Measurements from ENCODE around the gene KIF17. TPM values are rescaled to one million over a fixed set of nuclear protein-coding genes. Genes with fewer than 3 reads are reported as not detected.

KIF17 gene
- total RNA-seq, 1 donor from 2014 or later, result 2.2 TPM

DNA sequence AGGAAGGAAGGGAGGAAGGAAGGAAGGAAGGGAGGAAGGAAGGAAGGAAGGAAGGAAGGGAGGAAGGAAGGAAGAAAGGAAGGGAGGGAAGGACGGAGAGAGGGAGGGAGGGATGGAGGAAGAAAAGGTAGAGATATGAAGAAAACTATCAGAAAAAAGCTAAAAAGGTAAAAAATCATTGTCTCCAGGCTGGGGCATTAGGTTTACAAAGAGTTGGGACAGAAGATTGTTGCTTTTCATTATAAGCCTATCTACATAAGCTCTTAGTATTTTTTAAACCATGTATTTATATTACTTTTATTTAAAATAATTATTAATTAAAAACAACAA lies 91.7 kb downstream of the KIF17 start:
- Histone ChIP-seq H3F3A (ENCODE audit: low read depth) (no peaks in the 10 kb centered on the region), H3K4me1 (no peaks in the 10 kb centered on the region), H3K4me3 (no peak overlapping the region), H3K27ac (no peak overlapping the region), H4K20me1 (ENCODE audit: low read depth) (no peaks in the 10 kb centered on the region), H3K4me2 (no peak overlapping the region), H3K9me3 (ENCODE audit: low read depth) (no peaks in the 10 kb centered on the region), H3K9ac (no peak overlapping the region), H3K79me2 (ENCODE audit: low read depth) (no peaks in the 10 kb centered on the region), H3K27me3 (no peaks in the 10 kb centered on the region), H3K36me3 (no peaks in the 10 kb centered on the region), H2AFZ (replicated peaks) (no peak overlapping the region)
- Mint-ChIP-seq H3K4me3 (no peak overlapping the region), H3K9me3 (peaks cover 12% of the 10 kb centered on the region), H3K4me1 (peaks cover 20% of the 10 kb centered on the region), H3K27me3 (ENCODE audit: insufficient read depth, low read depth) (peaks cover 7% of the 10 kb centered on the region), H3K36me3 (peaks cover 3% of the 10 kb centered on the region), H3K27ac (no peak overlapping the region)
- DNase-seq (ENCODE audit: low spot score), result no peak
- TF ChIP-seq EZH2 (IDR thresholded peaks at IDR 0.05), result no peak
- TF ChIP-seq EZH2phosphoT487 (IDR thresholded peaks at IDR 0.05), result no peak
- TF ChIP-seq, protein P1, sequence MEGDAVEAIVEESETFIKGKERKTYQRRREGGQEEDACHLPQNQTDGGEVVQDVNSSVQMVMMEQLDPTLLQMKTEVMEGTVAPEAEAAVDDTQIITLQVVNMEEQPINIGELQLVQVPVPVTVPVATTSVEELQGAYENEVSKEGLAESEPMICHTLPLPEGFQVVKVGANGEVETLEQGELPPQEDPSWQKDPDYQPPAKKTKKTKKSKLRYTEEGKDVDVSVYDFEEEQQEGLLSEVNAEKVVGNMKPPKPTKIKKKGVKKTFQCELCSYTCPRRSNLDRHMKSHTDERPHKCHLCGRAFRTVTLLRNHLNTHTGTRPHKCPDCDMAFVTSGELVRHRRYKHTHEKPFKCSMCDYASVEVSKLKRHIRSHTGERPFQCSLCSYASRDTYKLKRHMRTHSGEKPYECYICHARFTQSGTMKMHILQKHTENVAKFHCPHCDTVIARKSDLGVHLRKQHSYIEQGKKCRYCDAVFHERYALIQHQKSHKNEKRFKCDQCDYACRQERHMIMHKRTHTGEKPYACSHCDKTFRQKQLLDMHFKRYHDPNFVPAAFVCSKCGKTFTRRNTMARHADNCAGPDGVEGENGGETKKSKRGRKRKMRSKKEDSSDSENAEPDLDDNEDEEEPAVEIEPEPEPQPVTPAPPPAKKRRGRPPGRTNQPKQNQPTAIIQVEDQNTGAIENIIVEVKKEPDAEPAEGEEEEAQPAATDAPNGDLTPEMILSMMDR (IDR thresholded peaks at IDR 0.05), result no peak

- Histone ChIP-seq H3K9ac (no peak overlapping the region), H3K36me3 (no peaks in the 10 kb centered on the region), H4K20me1 (ENCODE audit: low read depth) (no peaks in the 10 kb centered on the region), H3K27me3 (no peaks in the 10 kb centered on the region), H2AFZ (replicated peaks) (no peak overlapping the region), H3K27ac (no peak overlapping the region), H3K4me3 (no peak overlapping the region), H3K9me3 (ENCODE audit: low read depth) (no peaks in the 10 kb centered on the region), H3K4me1 (no peaks in the 10 kb centered on the region), H3K79me2 (ENCODE audit: low read depth) (no peaks in the 10 kb centered on the region), H3F3A (ENCODE audit: low read depth) (no peaks in the 10 kb centered on the region), H3K4me2 (no peak overlapping the region)
- Mint-ChIP-seq H3K4me3 (no peak overlapping the region), H3K27me3 (ENCODE audit: insufficient read depth, low read depth) (peaks cover 8% of the 10 kb centered on the region), H3K4me1 (peaks cover 20% of the 10 kb centered on the region), H3K36me3 (peaks cover 3% of the 10 kb centered on the region), H3K9me3 (peaks cover 12% of the 10 kb centered on the region), H3K27ac (peak overlapping the region; percentile 60)
- TF ChIP-seq EZH2phosphoT487 (IDR thresholded peaks at IDR 0.05) (no peak), EZH2 (IDR thresholded peaks at IDR 0.05) (no peak)
- TF ChIP-seq, protein P1 (IDR thresholded peaks at IDR 0.05), result no peak
- no peak for DNase-seq (ENCODE audit: low spot score)
These were observed 92.4 kb downstream of the KIF17 start for GRCh38 chr1:20625176-20626097.

DNA sequence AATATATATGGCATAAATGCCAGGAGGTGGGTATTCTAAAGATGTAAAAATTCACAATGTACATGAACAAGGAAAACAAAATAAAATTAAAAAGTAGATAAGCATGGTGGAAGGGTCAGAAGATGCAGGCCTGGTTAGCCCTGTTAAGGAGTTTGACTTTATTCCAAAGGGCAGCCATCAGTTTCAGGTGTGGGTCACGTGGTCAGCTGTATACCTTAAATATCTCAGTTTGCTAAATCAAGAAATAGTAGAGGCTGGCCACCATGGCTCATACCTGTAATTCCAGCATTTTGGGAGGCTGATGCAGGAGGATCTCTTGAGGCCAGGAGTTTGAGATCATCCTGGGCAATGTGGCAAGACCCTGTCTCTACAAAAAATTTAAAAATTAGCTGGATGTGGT lies 93.1 kb downstream of the KIF17 start:
- peaks cover 12% of the 10 kb centered on the region for H3K9me3 Mint-ChIP-seq
- Histone ChIP-seq H4K20me1 (ENCODE audit: low read depth) (no peaks in the 10 kb centered on the region), H3K27ac (no peak overlapping the region), H3F3A (ENCODE audit: low read depth) (no peaks in the 10 kb centered on the region), H3K4me3 (no peak overlapping the region), H3K4me2 (no peak overlapping the region), H2AFZ (replicated peaks) (no peak overlapping the region), H3K36me3 (no peaks in the 10 kb centered on the region), H3K27me3 (no peaks in the 10 kb centered on the region), H3K79me2 (ENCODE audit: low read depth) (no peaks in the 10 kb centered on the region), H3K9ac (no peak overlapping the region), H3K9me3 (ENCODE audit: low read depth) (no peaks in the 10 kb centered on the region), H3K4me1 (no peaks in the 10 kb centered on the region)
- H3K4me1 Mint-ChIP-seq, result peaks cover 18% of the 10 kb centered on the region
- peaks cover 8% of the 10 kb centered on the region for H3K27me3 Mint-ChIP-seq (ENCODE audit: insufficient read depth, low read depth)
- no peak overlapping the region for H3K27ac Mint-ChIP-seq
- H3K4me3 Mint-ChIP-seq, result no peak overlapping the region
- no peak for DNase-seq (ENCODE audit: low spot score)
- peaks cover 3% of the 10 kb centered on the region for H3K36me3 Mint-ChIP-seq
- TF ChIP-seq EZH2 (IDR thresholded peaks at IDR 0.05) (no peak), EZH2phosphoT487 (IDR thresholded peaks at IDR 0.05) (no peak)
- TF ChIP-seq, protein P1 (IDR thresholded peaks at IDR 0.05), result no peak

Measured in neural progenitor cell (in vitro differentiated cells).